T-helper 17 cell (primary cell): ENCODE results near the gene CLINT1. TPM values are rescaled to one million over a fixed set of nuclear protein-coding genes. Genes with fewer than 3 reads are reported as not detected.

Experiments
- ATAC-seq: fragments of 150-1000 bp; cut with Tn5 transposase; 2 replicates; pipeline ENCODE4 v1.10.0; 2021; ENCODE audit warnings: mild to moderate bottlenecking, moderate library complexity
- DNase-seq, 3 donors: peaks; one replicate each; pipeline versions ENCODE4 v3.0.0 to v3.0.0-alpha.2; 2020 to 2021
- H3K9me3 ChIP-seq: one replicate; pipeline ENCODE4 v1.7.0; 2013; ENCODE audit warnings: low read length, mild to moderate bottlenecking; ENCODE audit not compliant: control insufficient read depth, poor library complexity, severe bottlenecking
- H3K27ac Mint-ChIP-seq: one replicate; pipeline ENCODE4 v1.8.0; 2022; ENCODE audit warnings: mild to moderate bottlenecking, moderate library complexity, mixed read lengths
- H3K27me3 Mint-ChIP-seq: one replicate; pipeline ENCODE4 v1.8.0; 2022; ENCODE audit warnings: mixed read lengths
- H3K36me3 Mint-ChIP-seq: one replicate; pipeline ENCODE4 v1.8.0; 2022; ENCODE audit warnings: low read depth, mixed read lengths
- H3K4me1 Mint-ChIP-seq: one replicate; pipeline ENCODE4 v1.8.0; 2022; ENCODE audit warnings: mild to moderate bottlenecking, mixed read lengths
- H3K4me3 Mint-ChIP-seq: one replicate; pipeline ENCODE4 v1.8.0; 2022; ENCODE audit warnings: mild to moderate bottlenecking, moderate library complexity, mixed read lengths
- total RNA-seq, 4 donors: library from RNA in 2 of 4; stranded (reverse) in 2 of 4; gene quantifications; one replicate each; pipeline ENCODE4 v1.2.3 and lab custom pipeline; 2022 to 2026

The CLINT1 gene
- total RNA-seq, 2 donors from 2014 or later = 92.7 to 102 TPM

GRCh38 chr5:157748760-157749461 lies 110.0 kb downstream of the CLINT1 start:
- peaks cover 23% of the 10 kb centered on the region for H3K4me1 Mint-ChIP-seq
- no peaks in the 10 kb centered on the region for H3K27me3 Mint-ChIP-seq
- H3K27ac Mint-ChIP-seq = peak overlapping the region; percentile 69
- ATAC-seq (no peak), DNase-seq (no peak)
- peaks cover 2% of the 10 kb centered on the region for H3K36me3 Mint-ChIP-seq
- H3K4me3 Mint-ChIP-seq = no peak overlapping the region
- H3K9me3 ChIP-seq = no peaks in the 10 kb centered on the region

GRCh38 chr5:157747766-157748700 lies 110.9 kb downstream of the CLINT1 start:
- H3K9me3 ChIP-seq = no peaks in the 10 kb centered on the region
- no peaks in the 10 kb centered on the region for H3K27me3 Mint-ChIP-seq
- H3K36me3 Mint-ChIP-seq = peaks cover 2% of the 10 kb centered on the region
- DNase-seq = no peak
- ATAC-seq = no peak
- H3K27ac Mint-ChIP-seq = peak overlapping the region; percentile 69
- peaks cover 26% of the 10 kb centered on the region for H3K4me1 Mint-ChIP-seq
- H3K4me3 Mint-ChIP-seq = no peak overlapping the region

GRCh38 chr5:157747173-157747740 lies 111.7 kb downstream of the CLINT1 start:
- Mint-ChIP-seq H3K4me3 (no peak overlapping the region), H3K27ac (no peak overlapping the region), H3K27me3 (no peaks in the 10 kb centered on the region), H3K4me1 (peaks cover 31% of the 10 kb centered on the region), H3K36me3 (peaks cover 2% of the 10 kb centered on the region)
- DNase-seq (no peak), ATAC-seq (no peak)
- no peaks in the 10 kb centered on the region for H3K9me3 ChIP-seq

GRCh38 chr5:157745041-157745456 lies 113.9 kb downstream of the CLINT1 start:
- no peak for DNase-seq
- Mint-ChIP-seq H3K36me3 (peaks cover 2% of the 10 kb centered on the region), H3K4me3 (peak overlapping the region; percentile 98), H3K27me3 (no peaks in the 10 kb centered on the region), H3K27ac (peak overlapping the region; percentile 93), H3K4me1 (peaks cover 35% of the 10 kb centered on the region)
- H3K9me3 ChIP-seq = no peaks in the 10 kb centered on the region
- ATAC-seq = no peak

GRCh38 chr5:157744051-157745011 lies 114.6 kb downstream of the CLINT1 start:
- Mint-ChIP-seq H3K27ac (peak overlapping the region; percentile 93), H3K27me3 (no peaks in the 10 kb centered on the region), H3K4me3 (peak overlapping the region; percentile 98), H3K36me3 (peaks cover 2% of the 10 kb centered on the region), H3K4me1 (peaks cover 35% of the 10 kb centered on the region)
- ATAC-seq (no peak), DNase-seq (peak in 2 of 3 donors; percentile 11 to 19)
- no peaks in the 10 kb centered on the region for H3K9me3 ChIP-seq

GRCh38 chr5:157743163-157744050 lies 115.5 kb downstream of the CLINT1 start, which contains the start of gene LSM11:
Gene LSM11, plus strand, starts transcription at chr5:157743712. Its CDS starts 39 bp downstream, at chr5:157743751.
- H3K9me3 ChIP-seq = no peaks in the 10 kb centered on the region
- peak within 1 kb of the TSS; percentile 93 for H3K27ac Mint-ChIP-seq
- H3K4me1 Mint-ChIP-seq = peaks cover 30% of the 10 kb centered on the region
- H3K36me3 Mint-ChIP-seq = peaks cover 2% of the 10 kb centered on the region
- ATAC-seq (peak; percentile 98), DNase-seq (peak; percentile 91 to 93 (median 92))
- no peaks in the 10 kb centered on the region for H3K27me3 Mint-ChIP-seq
- peak within 1 kb of the TSS; percentile 98 for H3K4me3 Mint-ChIP-seq

- DNase-seq = no peak
- Mint-ChIP-seq H3K27ac (no peak overlapping the region), H3K36me3 (peaks cover 2% of the 10 kb centered on the region), H3K4me1 (peaks cover 27% of the 10 kb centered on the region), H3K27me3 (no peaks in the 10 kb centered on the region), H3K4me3 (no peak overlapping the region)
- no peaks in the 10 kb centered on the region for H3K9me3 ChIP-seq
- no peak for ATAC-seq
These were observed 117.8 kb downstream of the CLINT1 start for GRCh38 chr5:157741131-157741530.

- no peak overlapping the region for H3K27ac Mint-ChIP-seq
- no peak for ATAC-seq
- no peaks in the 10 kb centered on the region for H3K27me3 Mint-ChIP-seq
- H3K9me3 ChIP-seq = no peaks in the 10 kb centered on the region
- no peak overlapping the region for H3K4me3 Mint-ChIP-seq
- no peak for DNase-seq
- peaks cover 2% of the 10 kb centered on the region for H3K36me3 Mint-ChIP-seq
- H3K4me1 Mint-ChIP-seq = peaks cover 22% of the 10 kb centered on the region
These were observed 118.7 kb downstream of the CLINT1 start for GRCh38 chr5:157740229-157740610.

- no peaks in the 10 kb centered on the region for H3K27me3 Mint-ChIP-seq
- H3K27ac Mint-ChIP-seq = no peak overlapping the region
- no peaks in the 10 kb centered on the region for H3K9me3 ChIP-seq
- H3K4me3 Mint-ChIP-seq = no peak overlapping the region
- ATAC-seq (no peak), DNase-seq (no peak)
- peaks cover 2% of the 10 kb centered on the region for H3K36me3 Mint-ChIP-seq
- peaks cover 17% of the 10 kb centered on the region for H3K4me1 Mint-ChIP-seq
These were observed 119.3 kb downstream of the CLINT1 start for GRCh38 chr5:157739388-157740228.

- DNase-seq (no peak), ATAC-seq (no peak)
- no peaks in the 10 kb centered on the region for H3K9me3 ChIP-seq
- no peak overlapping the region for H3K4me3 Mint-ChIP-seq
- no peak overlapping the region for H3K27ac Mint-ChIP-seq
- peaks cover 14% of the 10 kb centered on the region for H3K4me1 Mint-ChIP-seq
- no peaks in the 10 kb centered on the region for H3K36me3 Mint-ChIP-seq
- no peaks in the 10 kb centered on the region for H3K27me3 Mint-ChIP-seq
These were observed 123.0 kb downstream of the CLINT1 start for GRCh38 chr5:157735991-157736390.
